Measurements from ENCODE around the gene NDUFA3. TPM values are rescaled to one million over a fixed set of nuclear protein-coding genes. Genes with fewer than 3 reads are reported as not detected.

The NDUFA3 gene
- polyA plus RNA-seq, 4 donors: 84.0 to 157 (median 96.2) TPM

Other genes with a start within 250 kb of the NDUFA3 start
- gene MYADM, start 235.0 kb upstream of the NDUFA3 start, polyA plus RNA-seq (ENCODE audit: insufficient read length in 4 of 4): 100 to 1,000 TPM in 1 of 4 donors, 10 to 100 TPM in 3; 69.0 to 232 (median 74.0) TPM
- gene PRKCG, start 220.7 kb upstream of the NDUFA3 start, polyA plus RNA-seq (ENCODE audit: insufficient read length in 4 of 4): under 1 TPM; 0.34 to 0.99 (median 0.69) TPM
- gene CACNG7, start 193.6 kb upstream of the NDUFA3 start, polyA plus RNA-seq (ENCODE audit: insufficient read length in 4 of 4): 1 to 10 TPM in 1 of 4 donors, under 1 TPM in 3; 0.15 to 1.5 (median 0.62) TPM
- gene CACNG8, start 139.9 kb upstream of the NDUFA3 start, polyA plus RNA-seq (ENCODE audit: insufficient read length in 4 of 4): under 1 TPM; 0.15 to 0.50 (median 0.24) TPM
- 1 to 10 TPM in 1 of 4 donors, under 1 TPM in 3; 0.42 to 1.3 (median 0.85) TPM for gene CACNG6, start 111.2 kb upstream of the NDUFA3 start, polyA plus RNA-seq (ENCODE audit: insufficient read length in 4 of 4)
- gene VSTM1, start 39.0 kb upstream of the NDUFA3 start, polyA plus RNA-seq (ENCODE audit: insufficient read length in 4 of 4): under 1 TPM in 1 of 4 donors, not detected in 3; 0.22 TPM
- gene TARM1, start 21.5 kb upstream of the NDUFA3 start, polyA plus RNA-seq (ENCODE audit: insufficient read length in 4 of 4): under 1 TPM in 1 of 4 donors, not detected in 3; 0.21 TPM
- under 1 TPM; 0.14 to 0.50 (median 0.24) TPM for gene OSCAR, start 2.1 kb upstream of the NDUFA3 start, polyA plus RNA-seq (ENCODE audit: insufficient read length in 4 of 4)
- 10 to 100 TPM; 11.2 to 20.8 (median 12.7) TPM for gene TFPT, start 12.8 kb downstream of the NDUFA3 start, polyA plus RNA-seq (ENCODE audit: insufficient read length in 4 of 4)
- gene PRPF31, start 12.9 kb downstream of the NDUFA3 start, polyA plus RNA-seq (ENCODE audit: insufficient read length in 4 of 4): 10 to 100 TPM; 50.8 to 72.9 (median 68.7) TPM
- gene CNOT3, start 34.9 kb downstream of the NDUFA3 start, polyA plus RNA-seq (ENCODE audit: insufficient read length in 4 of 4): 10 to 100 TPM; 58.9 to 75.7 (median 74.0) TPM
- 10 to 100 TPM in 1 of 4 donors, 1 to 10 TPM in 3; 7.6 to 10.1 (median 8.6) TPM for gene LENG1, start 56.9 kb downstream of the NDUFA3 start, polyA plus RNA-seq (ENCODE audit: insufficient read length in 4 of 4)
- gene TMC4, start 70.3 kb downstream of the NDUFA3 start, polyA plus RNA-seq (ENCODE audit: insufficient read length in 4 of 4): 10 to 100 TPM in 3 of 4 donors, 1 to 10 TPM in 1; 3.8 to 50.3 (median 32.4) TPM
- gene MBOAT7, start 86.7 kb downstream of the NDUFA3 start, polyA plus RNA-seq (ENCODE audit: insufficient read length in 4 of 4): 10 to 100 TPM; 51.8 to 86.8 (median 58.9) TPM
- 10 to 100 TPM; 36.2 to 67.5 (median 45.0) TPM for gene TSEN34, start 88.5 kb downstream of the NDUFA3 start, polyA plus RNA-seq (ENCODE audit: insufficient read length in 4 of 4)
- gene RPS9, start 98.0 kb downstream of the NDUFA3 start, polyA plus RNA-seq (ENCODE audit: insufficient read length in 4 of 4): 1,000 to 10,000 TPM; 1,290 to 1,562 (median 1,510) TPM
- 1 to 10 TPM in 3 of 4 donors, under 1 TPM in 1; 0.40 to 1.8 (median 1.7) TPM for gene LILRB3, start 120.2 kb downstream of the NDUFA3 start, polyA plus RNA-seq (ENCODE audit: insufficient read length in 4 of 4)
- gene LILRA6, start 139.9 kb downstream of the NDUFA3 start, polyA plus RNA-seq (ENCODE audit: insufficient read length in 4 of 4): 1 to 10 TPM in 1 of 4 donors, under 1 TPM in 3; 0.63 to 1.1 (median 0.89) TPM
- 10 to 100 TPM in 1 of 4 donors, 1 to 10 TPM in 3; 2.4 to 10.9 (median 2.8) TPM for gene LILRB5, start 154.4 kb downstream of the NDUFA3 start, polyA plus RNA-seq (ENCODE audit: insufficient read length in 4 of 4)
- 1 to 10 TPM in 3 of 4 donors, under 1 TPM in 1; 0.80 to 1.9 (median 1.3) TPM for gene LILRB2, start 178.3 kb downstream of the NDUFA3 start, polyA plus RNA-seq (ENCODE audit: insufficient read length in 4 of 4)
- gene LILRA5, start 210.3 kb downstream of the NDUFA3 start, polyA plus RNA-seq (ENCODE audit: insufficient read length in 4 of 4): under 1 TPM; 0.37 to 0.93 (median 0.73) TPM
- under 1 TPM in 3 of 4 donors, not detected in 1; 0.09 to 0.23 (median 0.16) TPM for gene LILRA4, start 236.3 kb downstream of the NDUFA3 start, polyA plus RNA-seq (ENCODE audit: insufficient read length in 4 of 4)